K562 (cell line): Measurements from ENCODE around the gene RNF126. TPM values are rescaled to one million over a fixed set of nuclear protein-coding genes. Genes with fewer than 3 reads are reported as not detected.

ENCODE experiments used
- ATAC-seq: fragments of 200-7000 bp; cut with Tn5 transposase; 3 replicates; pipeline ENCODE4 v1.9.1; 2020; ENCODE audit warnings: moderate library complexity
- BruUV-seq: library from RNA; stranded (reverse); fragments of 400-500 nt; replicated peaks from 2 replicates; lab custom pipeline; 2021; lab: Mats Ljungman, UMichigan
- CTCF ChIA-PET: fragments of 300-600 bp; formaldehyde crosslinking; extraction: SDS; loops from one replicate; lab custom pipeline; 2021; ENCODE audit warnings: low intra/inter-chr PET ratio; lab: Yijun Ruan, JAX
- POLR2A ChIA-PET: fragments of 300-600, 350-650 bp; sonication (Branson Sonifier 250); formaldehyde crosslinking; extraction: SDS; loops from one replicate; lab custom pipeline; 2021; ENCODE audit warnings: antibody characterized with exemption, inconsistent platforms; lab: Yijun Ruan, JAX
- DNase-seq, 4 experiments: peaks; one replicate each; pipeline versions ENCODE4 v3.0.0 to v3.0.0-alpha.2; 2011 to 2018; ENCODE audit warnings: low spot score in 3 of 4, mixed read lengths in 3 of 4; ENCODE audit errors: extremely low read depth in 1 of 4
- FAIRE-seq: peaks from 2 replicates; lab custom pipeline; 2011; peaks lifted over from hg19 to GRCh38; lab: Jason Lieb, UNC
- H2AFZ ChIP-seq: 2 replicates; pipeline ENCODE4 v1.6.0; 2011; ENCODE audit warnings: low read depth, low read length, control low read depth, inconsistent platforms
- H3K27ac ChIP-seq: fragments of 200-600 bp; 3 replicates; pipeline ENCODE4 v1.8.0; 2011; ENCODE audit warnings: low read depth, mild to moderate bottlenecking, control low read depth, inconsistent platforms, low read length, moderate library complexity, mixed read lengths; ENCODE audit errors: extremely low read depth
- H3K27me3 ChIP-seq, 2 experiments: fragments of 300-600 bp in 1 of 2; 2 replicates in 1 of 2; 3 replicates in 1 of 2; pipeline versions ENCODE4 v1.6.0 to v1.8.0; 2011; ENCODE audit warnings: inconsistent platforms in 2 of 2, low read length in 2 of 2, mild to moderate bottlenecking in 1 of 2, mixed read lengths in 1 of 2, moderate library complexity in 1 of 2; ENCODE audit not compliant: control insufficient read depth in 2 of 2, insufficient read depth in 2 of 2
- H3K36me3 ChIP-seq: fragments of 300-600 bp; 3 replicates; pipeline ENCODE4 v1.8.0; 2011; ENCODE audit warnings: mild to moderate bottlenecking, low read length, inconsistent platforms; ENCODE audit not compliant: control insufficient read depth, insufficient read depth
- H3K4me1 ChIP-seq, 2 experiments: fragments of 200-600 bp in 1 of 2; replicated peaks in 1 of 2; 2 replicates in 1 of 2; 3 replicates in 1 of 2; pipeline versions ENCODE4 v1.5.1 to v1.8.0; 2011; ENCODE audit warnings: inconsistent platforms in 2 of 2, low read length in 2 of 2, mild to moderate bottlenecking in 1 of 2, mixed read lengths in 1 of 2, moderate library complexity in 1 of 2; ENCODE audit not compliant: control insufficient read depth in 2 of 2, insufficient read depth in 2 of 2
- H3K4me2 ChIP-seq: 2 replicates; pipeline ENCODE4 v1.6.1; 2011; ENCODE audit warnings: low read length, control low read depth, inconsistent platforms, mixed read lengths; ENCODE audit not compliant: insufficient read depth
- H3K4me3 ChIP-seq: fragments of 200-600 bp; sonication (generic), shearing (Covaris generic); 2 replicates; pipeline ENCODE4 v1.5.1; 2016; ENCODE audit warnings: control low read depth, inconsistent platforms
- H3K79me2 ChIP-seq: fragments of 200-600 bp; 3 replicates; pipeline ENCODE4 v1.8.0; 2011; ENCODE audit warnings: low read length, inconsistent platforms; ENCODE audit not compliant: control insufficient read depth, insufficient read depth
- H3K9ac ChIP-seq, 2 experiments: 2 replicates each; pipeline versions ENCODE4 v1.6.0 to v1.6.1; 2011; ENCODE audit warnings: low read depth in 2 of 2, low read length in 2 of 2, control low read depth in 1 of 2, inconsistent platforms in 1 of 2, mild to moderate bottlenecking in 1 of 2, mixed read lengths in 1 of 2; ENCODE audit not compliant: insufficient read depth in 1 of 2
- H3K9me1 ChIP-seq: one replicate; pipeline ENCODE4 v1.6.0; 2011; ENCODE audit warnings: inconsistent platforms, mild to moderate bottlenecking, low read length, moderate library complexity; ENCODE audit not compliant: control insufficient read depth, insufficient read depth
- H3K9me3 ChIP-seq: replicated peaks from 2 replicates; pipeline ENCODE4 v1.5.1; 2011; ENCODE audit warnings: low read depth, low read length, inconsistent platforms; ENCODE audit not compliant: control insufficient read depth, insufficient read depth
- H4K20me1 ChIP-seq: replicated peaks from 2 replicates; pipeline ENCODE4 v1.6.1; 2011; ENCODE audit warnings: low read length, inconsistent platforms, mixed read lengths; ENCODE audit not compliant: control insufficient read depth, insufficient read depth
- FOXJ3 ChIP-seq: sonication (generic); formaldehyde crosslinking; IDR thresholded peaks from 2 replicates; pipeline ENCODE4 v1.4.0; 2020; ENCODE audit warnings: mild to moderate bottlenecking, missing genetic modification reagents
- JUND ChIP-seq, 2 experiments: IDR thresholded peaks; 2 replicates in 1 of 2; 3 replicates in 1 of 2; pipeline ENCODE4 v1.6.1; 2011; ENCODE audit warnings: borderline replicate concordance in 2 of 2, low read depth in 2 of 2, low read length in 2 of 2, improper control_type of control experiment in 1 of 2, missing biosample characterization in 1 of 2, missing genetic modification characterization in 1 of 2, missing genetic modification reagents in 1 of 2
- SMAD4 ChIP-seq: fragments of 250-450 bp; sonication (Bioruptor Pico); conservative IDR thresholded peaks from 2 replicates; pipeline ENCODE4 v1.8.0; 2021; ENCODE audit warnings: inconsistent platforms, mild to moderate bottlenecking, moderate library complexity
- SREBF1 ChIP-seq: fragments of 150-350 bp; IDR thresholded peaks from 2 replicates; pipeline ENCODE4 v1.6.1; 2014; ENCODE audit warnings: antibody characterized with exemption, low read depth, low read length, borderline replicate concordance
- TAF7 ChIP-seq: fragments of 450-650 bp; IDR thresholded peaks from 2 replicates; pipeline ENCODE4 v1.6.1; 2016; ENCODE audit warnings: missing genetic modification characterization, missing compliant biosample characterization
- ZFX ChIP-seq: sonication (generic); formaldehyde crosslinking; IDR thresholded peaks from 2 replicates; pipeline ENCODE4 v1.8.0; 2022; ENCODE audit warnings: mild to moderate bottlenecking, missing genetic modification reagents, moderate library complexity
- ZNF324 ChIP-seq: fragments of 250-450 bp; sonication (Bioruptor Pico); IDR thresholded peaks from 2 replicates; pipeline ENCODE4 v1.4.0; 2020; ENCODE audit warnings: mild to moderate bottlenecking
- WGBS: fragments of 100-300 bp; shearing (Covaris generic); methylation state at CpG from one replicate; pipeline ENCODE4 v1.1.6; 2016; ENCODE audit warnings: low coverage, mixed read lengths; ENCODE audit not compliant: insufficient coverage; ENCODE audit errors: missing lambda C conversion rate; 5-methylcytosine and 5-hydroxymethylcytosine counted together
- in situ Hi-C: fragments of 300-500 bp; cut with MboI; formaldehyde crosslinking; loops from 4 replicates; pipeline ENCODE4 v1.15.0; 2018; ENCODE audit warnings: inconsistent platforms, mixed read lengths
- intact Hi-C: fragments of 100-400 bp; cut with micrococcal nuclease; formaldehyde crosslinking; loops from 2 replicates; pipeline ENCODE4 v1.14.2; 2022
- polyA plus RNA-seq, 8 experiments: library from polyadenylated mRNA; depleted of rRNA in 4 of 8; stranded (reverse) in 5 of 8; unstranded in 3 of 8; fragments of >200 nt; fragmentation: Nextera tagmentation in 2 of 8; fragmentation: Illumina TruSeq in 1 of 8; extraction: Ambion mirVana in 2 of 8; extraction: Trizol in 1 of 8; gene quantifications; 2 replicates each; pipeline versions ENCODE4 v1.2.1 to v1.2.3, GENCODE V29; 2011 to 2014; ENCODE audit warnings: inconsistent platforms in 1 of 8, missing spikeins in 1 of 8
- total RNA-seq, 7 experiments: library from RNA; depleted of rRNA in 6 of 7; stranded (reverse); fragments of >200 nt in 6 of 7; fragmentation: Illumina TruSeq in 2 of 7; extraction: Trizol in 2 of 7; gene quantifications; 2 replicates each; pipeline versions ENCODE4 v1.2.1 to v1.2.3, GENCODE V29; 2011 to 2021; ENCODE audit warnings: low replicate concordance in 1 of 7
- TF ChIP-seq, protein P1 (sequence below): sonication (generic); formaldehyde crosslinking; IDR thresholded peaks from 2 replicates; pipeline ENCODE4 v1.8.0; 2022; ENCODE audit warnings: missing genetic modification reagents, mild to moderate bottlenecking, moderate library complexity, borderline replicate concordance
- TF ChIP-seq, protein P2 (sequence below): fragments of 250-450 bp; sonication (Bioruptor Pico); IDR thresholded peaks from 2 replicates; pipeline ENCODE4 v1.5.0; 2022; ENCODE audit warnings: mild to moderate bottlenecking

Gene RNF126
- total and polyA plus RNA-seq, 9 of the 15 experiments (the other 6 are each of a cell fraction or from before 2014, with no cell fraction given) = 0.27 to 101 (median 12.3) TPM

DNA sequence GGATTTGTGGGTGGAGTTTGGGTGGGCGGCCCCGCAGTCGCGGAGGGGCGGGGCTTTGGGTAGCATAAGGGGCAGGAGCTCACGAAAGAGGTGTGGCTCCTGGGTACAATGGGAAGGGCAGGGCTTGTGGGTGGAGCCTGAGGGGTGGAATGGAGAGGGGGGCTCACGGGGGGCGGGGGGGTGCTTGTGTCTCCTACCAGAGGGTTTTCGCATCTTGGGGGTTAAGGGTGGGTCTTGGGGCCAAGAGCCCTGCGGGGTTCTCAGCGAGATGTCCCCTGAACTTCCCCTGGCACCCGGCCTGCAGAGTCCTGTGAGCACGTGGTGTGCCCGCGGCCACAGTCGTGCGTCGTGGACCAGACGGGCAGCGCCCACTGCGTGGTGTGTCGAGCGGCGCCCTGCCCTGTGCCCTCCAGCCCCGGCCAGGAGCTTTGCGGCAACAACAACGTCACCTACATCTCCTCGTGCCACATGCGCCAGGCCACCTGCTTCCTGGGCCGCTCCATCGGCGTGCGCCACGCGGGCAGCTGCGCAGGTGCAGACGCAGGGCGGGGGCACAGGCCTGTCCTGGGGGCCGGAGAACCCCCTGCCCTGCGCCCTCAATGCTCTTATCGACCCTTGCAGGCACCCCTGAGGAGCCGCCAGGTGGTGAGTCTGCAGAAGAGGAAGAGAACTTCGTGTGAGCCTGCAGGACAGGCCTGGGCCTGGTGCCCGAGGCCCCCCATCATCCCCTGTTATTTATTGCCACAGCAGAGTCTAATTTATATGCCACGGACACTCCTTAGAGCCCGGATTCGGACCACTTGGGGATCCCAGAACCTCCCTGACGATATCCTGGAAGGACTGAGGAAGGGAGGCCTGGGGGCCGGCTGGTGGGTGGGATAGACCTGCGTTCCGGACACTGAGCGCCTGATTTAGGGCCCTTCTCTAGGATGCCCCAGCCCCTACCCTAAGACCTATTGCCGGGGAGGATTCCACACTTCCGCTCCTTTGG lies 18.3 kb upstream of the RNF126 start:
- Histone ChIP-seq H3K4me3 (peak overlapping the region; percentile 41), H3K9ac (peak overlapping the region in 1 of 2 experiments; percentile 65; a peak in 3 of 4 replicates), H3K79me2 (peaks cover 8% of the 10 kb centered on the region), H3K27ac (peak overlapping the region; percentile 86; the same call in 2 of the 3 replicates), H3K9me3 (no peaks in the 10 kb centered on the region), H3K36me3 (no peaks in the 10 kb centered on the region), H4K20me1 (no peaks in the 10 kb centered on the region), H3K27me3 (no peaks in the 10 kb centered on the region; a peak in 1 of 5 replicates), H3K4me1 (peaks cover 5 to 69% of the 10 kb centered on the region in 2 experiments; a peak in 4 of 5 replicates), H2AFZ (peak overlapping the region; percentile 92; the same call in 1 of the 2 replicates), H3K9me1 (peaks cover 10% of the 10 kb centered on the region), H3K4me2 (peak overlapping the region; percentile 80)
- ChIA-PET POLR2A (interaction anchor here (0.5 to 1.3 kb wide), 7 partner anchors 11 to 96 kb away, joined by 3 to 8 read pairs (median 4); no protein-coding TSS in a partner anchor), CTCF (no interaction called here)
- intact Hi-C loops = no loop called here
- in situ Hi-C loops = no loop called here
- FAIRE-seq = peak; percentile 97
- peak; percentile 86 for ATAC-seq
- BruUV-seq = no TSS peak
- 70% methylated on average over 44 of the region's 54 CpGs for WGBS
- DNase-seq = peak in 3 of 4 experiments; percentile 93 to 95 (median 93)
- TF ChIP-seq TAF7 = no peak
- no peak for TF ChIP-seq SMAD4 (CRISPR knock-in tag)
- 0 out of 2 replicates have a peak, but pooled peaks have one; percentile 0 for TF ChIP-seq JUND (IDR thresholded peaks at IDR 0.05; ENCODE audit: borderline replicate concordance, low read depth, low read length)
- no peak for TF ChIP-seq JUND (tag; IDR thresholded peaks at IDR 0.05; ENCODE audit: borderline replicate concordance, low read depth, low read length)
- TF ChIP-seq, protein P1, sequence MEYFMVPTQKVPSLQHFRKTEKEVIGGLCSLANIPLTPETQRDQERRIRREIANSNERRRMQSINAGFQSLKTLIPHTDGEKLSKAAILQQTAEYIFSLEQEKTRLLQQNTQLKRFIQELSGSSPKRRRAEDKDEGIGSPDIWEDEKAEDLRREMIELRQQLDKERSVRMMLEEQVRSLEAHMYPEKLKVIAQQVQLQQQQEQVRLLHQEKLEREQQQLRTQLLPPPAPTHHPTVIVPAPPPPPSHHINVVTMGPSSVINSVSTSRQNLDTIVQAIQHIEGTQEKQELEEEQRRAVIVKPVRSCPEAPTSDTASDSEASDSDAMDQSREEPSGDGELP (CRISPR knock-in tag) = no peak
- no peak for TF ChIP-seq ZFX
- no peak for TF ChIP-seq SREBF1
- TF ChIP-seq, protein P2, sequence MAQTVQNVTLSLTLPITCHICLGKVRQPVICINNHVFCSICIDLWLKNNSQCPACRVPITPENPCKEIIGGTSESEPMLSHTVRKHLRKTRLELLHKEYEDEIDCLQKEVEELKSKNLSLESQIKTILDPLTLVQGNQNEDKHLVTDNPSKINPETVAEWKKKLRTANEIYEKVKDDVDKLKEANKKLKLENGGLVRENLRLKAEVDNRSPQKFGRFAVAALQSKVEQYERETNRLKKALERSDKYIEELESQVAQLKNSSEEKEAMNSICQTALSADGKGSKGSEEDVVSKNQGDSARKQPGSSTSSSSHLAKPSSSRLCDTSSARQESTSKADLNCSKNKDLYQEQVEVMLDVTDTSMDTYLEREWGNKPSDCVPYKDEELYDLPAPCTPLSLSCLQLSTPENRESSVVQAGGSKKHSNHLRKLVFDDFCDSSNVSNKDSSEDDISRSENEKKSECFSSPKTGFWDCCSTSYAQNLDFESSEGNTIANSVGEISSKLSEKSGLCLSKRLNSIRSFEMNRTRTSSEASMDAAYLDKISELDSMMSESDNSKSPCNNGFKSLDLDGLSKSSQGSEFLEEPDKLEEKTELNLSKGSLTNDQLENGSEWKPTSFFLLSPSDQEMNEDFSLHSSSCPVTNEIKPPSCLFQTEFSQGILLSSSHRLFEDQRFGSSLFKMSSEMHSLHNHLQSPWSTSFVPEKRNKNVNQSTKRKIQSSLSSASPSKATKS (CRISPR knock-in tag) = no peak
- TF ChIP-seq FOXJ3 (CRISPR knock-in tag) = no peak
- no peak for TF ChIP-seq ZNF324 (CRISPR knock-in tag)
